Ramos (cell line): ENCODE measurements around the gene CUEDC2.

ENCODE experiments used
- in situ Hi-C: fragments of 300-500 bp; cut with MboI; formaldehyde crosslinking; loops from one replicate; pipeline ENCODE4 v1.14.3; 2022; ENCODE audit warnings: low sequenced_read_pairs; ENCODE audit not compliant: unreplicated experiment

The CUEDC2 gene

GRCh38 chr10:102376901-102377300, 55.5 kb downstream of the CUEDC2 start:
- in situ Hi-C loops: no loop called here

GRCh38 chr10:102375867-102376266, 56.5 kb downstream of the CUEDC2 start:
- in situ Hi-C loops: no loop called here

GRCh38 chr10:102375250-102375649, 57.1 kb downstream of the CUEDC2 start:
- in situ Hi-C loops: no loop called here
